Adrenal gland (tissue), 12 donors: Measurements from ENCODE around the gene CACNA1A. TPM values are rescaled to one million over a fixed set of nuclear protein-coding genes. Genes with fewer than 3 reads are reported as not detected.

Experiments
- DNase-seq, 7 donors: peaks; one replicate each; pipeline ENCODE4 v3.0.0-alpha.2; 2019 to 2020
- H3K27ac ChIP-seq, 5 donors: fragments of 200-600 bp; sonication (generic) in 4 of 5; 1 replicate in 3 of 5; 2 replicates in 2 of 5; pipeline versions ENCODE4 v1.5.1 to v1.8.0; 2016 to 2020; ENCODE audit warnings: mild to moderate bottlenecking in 1 of 5
- H3K27me3 ChIP-seq: fragments of 200-600 bp; 2 replicates; pipeline ENCODE4 v1.8.0; 2021
- H3K36me3 ChIP-seq, 2 donors: fragments of 200-600 bp; replicated peaks in 1 of 2; 1 replicate in 1 of 2; 2 replicates in 1 of 2; pipeline versions ENCODE4 v1.5.1 to v1.8.0; 2018 to 2022
- H3K4me1 ChIP-seq, 2 donors: fragments of 200-600 bp; replicated peaks in 1 of 2; 1 replicate in 1 of 2; 2 replicates in 1 of 2; pipeline versions ENCODE4 v1.5.1 to v1.8.0; 2018 to 2021
- H3K4me3 ChIP-seq, 4 donors: fragments of 200-600 bp; sonication (generic) in 3 of 4; one replicate each; pipeline ENCODE4 v1.5.1; 2016 to 2018
- H3K9me3 ChIP-seq, 3 donors: fragments of 200-600 bp; sonication (generic) in 1 of 3; replicated peaks in 1 of 3; 1 replicate in 2 of 3; 2 replicates in 1 of 3; pipeline versions ENCODE4 v1.5.1 to v1.8.0; 2016 to 2021
- POLR2A ChIP-seq, 2 donors: fragments of 450-650 bp; IDR thresholded peaks; one replicate each; pipeline ENCODE4 v1.6.1; 2017; ENCODE audit warnings: antibody characterized with exemption in 2 of 2, mild to moderate bottlenecking in 2 of 2, moderate library complexity in 1 of 2
- WGBS, 4 donors: extraction: QIAGEN DNeasy Blood & Tissue Kit in 2 of 4; methylation state at CpG; one replicate each; pipeline versions ENCODE4 v1.1.5 to v1.1.7; 2013 to 2017; 5-methylcytosine and 5-hydroxymethylcytosine counted together
- intact Hi-C, 2 donors: fragments of 100-400 bp; cut with DNase I; formaldehyde crosslinking; loops; one replicate each; pipeline versions ENCODE4 v1.14.1 to v1.15.0; 2022 to 2023
- polyA plus RNA-seq, 3 donors: library from polyadenylated mRNA; stranded (reverse); fragments of 200-250 nt in 2 of 3; fragments of 350-450 nt in 1 of 3; fragmentation: Illumina TruSeq in 1 of 3; extraction: RNeasy Lipid Tissue Mini Kit (QIAGEN cat#74804) in 1 of 3; gene quantifications; one replicate each; pipeline ENCODE4 v1.2.3, GENCODE V29; 2013 to 2014
- total RNA-seq, 9 donors: library from RNA; depleted of rRNA in 4 of 9; stranded (reverse); fragments of >200 nt in 4 of 9; fragments of 120-200 nt in 1 of 9; fragmentation: NEBNext Ultra II Directional in 1 of 9; extraction: Animal tissue kit (Norgen Biotek cat#: 25700) in 1 of 9; gene quantifications; one replicate each; pipeline versions ENCODE4 v1.1.0 to v1.2.4, GENCODE V29; 2013 to 2023
- TF ChIP-seq, protein P1 (sequence below), 6 experiments: fragments of 450-650 bp in 4 of 6; fragments of 200-600 bp in 2 of 6; sonication (generic) in 1 of 6; IDR thresholded peaks; 1 replicate in 5 of 6; 2 replicates in 1 of 6; pipeline versions ENCODE4 v1.5.1 to v1.8.0; 2016 to 2021; ENCODE audit warnings: antibody characterized with exemption in 6 of 6, mild to moderate bottlenecking in 2 of 6, moderate library complexity in 1 of 6
- donor health status: healthy with polysubstance abuse.
- donor health status: Bipolar disorder and iron deficiency.
- donor health status: DM: yes; HTN: yes; CAD: no.
- donor health status: DM: no; HTN: no; CAD: no.
- donor health status: DM: no; HTN: no; CAD: no.
- donor health status: DM: yes; HTN: yes; CAD: no.

CACNA1A gene
- total and polyA plus RNA-seq, 12 donors = 0.28 to 35.4 (median 2.8) TPM; not detected in 1

DNA sequence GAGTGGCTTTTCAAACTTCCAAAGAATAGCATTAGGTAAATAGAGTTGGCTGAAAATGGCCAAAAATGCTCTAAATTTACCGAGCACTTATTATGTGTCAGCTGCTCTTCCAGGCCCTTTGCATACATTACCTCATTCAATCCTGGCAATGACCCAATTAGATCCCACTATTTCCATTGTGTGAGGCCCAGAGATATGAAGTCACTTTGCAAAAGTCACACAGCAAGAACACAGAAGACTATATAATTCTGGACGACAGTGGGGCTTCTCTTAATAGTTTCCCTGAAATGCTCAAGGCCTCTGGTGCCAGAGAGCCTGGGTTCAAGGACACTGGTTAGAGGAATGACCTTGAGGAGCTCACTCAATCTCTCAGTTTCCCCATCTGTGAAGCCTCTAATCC lies 209.3 kb downstream of the CACNA1A start:
- H3K27me3 ChIP-seq = peaks cover 14% of the 10 kb centered on the region
- 69 to 81% (median 77%) methylated on average over 2 of the region's 2 CpGs for WGBS, 4 donors
- H3K36me3 ChIP-seq = no peaks in the 10 kb centered on the region
- no peak for TF ChIP-seq POLR2A (IDR thresholded peaks at IDR 0.05)
- TF ChIP-seq, protein P1, sequence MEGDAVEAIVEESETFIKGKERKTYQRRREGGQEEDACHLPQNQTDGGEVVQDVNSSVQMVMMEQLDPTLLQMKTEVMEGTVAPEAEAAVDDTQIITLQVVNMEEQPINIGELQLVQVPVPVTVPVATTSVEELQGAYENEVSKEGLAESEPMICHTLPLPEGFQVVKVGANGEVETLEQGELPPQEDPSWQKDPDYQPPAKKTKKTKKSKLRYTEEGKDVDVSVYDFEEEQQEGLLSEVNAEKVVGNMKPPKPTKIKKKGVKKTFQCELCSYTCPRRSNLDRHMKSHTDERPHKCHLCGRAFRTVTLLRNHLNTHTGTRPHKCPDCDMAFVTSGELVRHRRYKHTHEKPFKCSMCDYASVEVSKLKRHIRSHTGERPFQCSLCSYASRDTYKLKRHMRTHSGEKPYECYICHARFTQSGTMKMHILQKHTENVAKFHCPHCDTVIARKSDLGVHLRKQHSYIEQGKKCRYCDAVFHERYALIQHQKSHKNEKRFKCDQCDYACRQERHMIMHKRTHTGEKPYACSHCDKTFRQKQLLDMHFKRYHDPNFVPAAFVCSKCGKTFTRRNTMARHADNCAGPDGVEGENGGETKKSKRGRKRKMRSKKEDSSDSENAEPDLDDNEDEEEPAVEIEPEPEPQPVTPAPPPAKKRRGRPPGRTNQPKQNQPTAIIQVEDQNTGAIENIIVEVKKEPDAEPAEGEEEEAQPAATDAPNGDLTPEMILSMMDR (IDR thresholded peaks at IDR 0.05) = no peak
- intact Hi-C loops = no loop called here
- no peaks in the 10 kb centered on the region for H3K4me1 ChIP-seq
- H3K9me3 ChIP-seq = no peaks in the 10 kb centered on the region
- no peak overlapping the region for H3K4me3 ChIP-seq
- no peak overlapping the region for H3K27ac ChIP-seq
- no peak for DNase-seq

DNA sequence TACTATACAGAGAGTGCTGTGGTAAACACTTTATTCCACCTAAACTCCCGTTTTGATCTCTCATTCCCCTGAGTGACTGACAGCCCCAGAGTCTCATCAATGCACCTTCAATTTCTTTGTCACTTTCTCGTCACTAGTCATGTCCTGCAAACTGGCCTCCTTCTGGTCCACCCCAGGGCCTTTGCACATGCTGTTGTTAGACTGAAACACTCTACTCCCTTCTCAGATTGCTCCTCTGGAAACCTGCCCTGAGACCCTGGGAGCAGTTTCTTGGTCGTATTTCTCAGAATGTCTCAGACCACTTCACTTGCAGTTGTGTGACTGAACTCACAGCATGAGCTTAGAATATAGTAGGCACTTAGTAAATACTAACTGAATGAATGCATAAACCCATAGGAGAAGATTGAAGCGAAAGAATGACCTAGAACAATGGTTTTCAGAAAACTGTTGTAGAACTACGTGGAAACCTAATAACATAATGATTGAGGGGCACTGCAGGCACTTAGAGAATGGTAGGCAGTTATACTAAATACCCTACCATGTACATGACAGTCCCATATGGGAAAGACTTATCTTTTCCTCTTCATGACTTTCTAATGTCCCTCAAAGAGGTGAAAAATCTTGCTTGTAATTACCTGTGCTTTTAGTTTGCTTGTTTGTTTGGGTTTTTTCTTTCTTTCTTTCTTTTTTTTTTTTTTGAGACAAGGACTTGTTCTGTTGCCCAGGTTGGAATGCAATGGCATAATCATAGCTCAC lies 211.3 kb downstream of the CACNA1A start:
- no peak overlapping the region for H3K27ac ChIP-seq
- DNase-seq = no peak
- WGBS, 4 donors = 59 to 74% (median 66%) methylated on average over 5 of the region's 5 CpGs
- intact Hi-C loops = no loop called here
- peaks cover 14% of the 10 kb centered on the region for H3K27me3 ChIP-seq
- H3K9me3 ChIP-seq = no peaks in the 10 kb centered on the region
- no peak for TF ChIP-seq POLR2A (IDR thresholded peaks at IDR 0.05)
- TF ChIP-seq, protein P1 (IDR thresholded peaks at IDR 0.05) = no peak
- no peaks in the 10 kb centered on the region for H3K36me3 ChIP-seq
- H3K4me3 ChIP-seq = no peak overlapping the region
- no peaks in the 10 kb centered on the region for H3K4me1 ChIP-seq

DNA sequence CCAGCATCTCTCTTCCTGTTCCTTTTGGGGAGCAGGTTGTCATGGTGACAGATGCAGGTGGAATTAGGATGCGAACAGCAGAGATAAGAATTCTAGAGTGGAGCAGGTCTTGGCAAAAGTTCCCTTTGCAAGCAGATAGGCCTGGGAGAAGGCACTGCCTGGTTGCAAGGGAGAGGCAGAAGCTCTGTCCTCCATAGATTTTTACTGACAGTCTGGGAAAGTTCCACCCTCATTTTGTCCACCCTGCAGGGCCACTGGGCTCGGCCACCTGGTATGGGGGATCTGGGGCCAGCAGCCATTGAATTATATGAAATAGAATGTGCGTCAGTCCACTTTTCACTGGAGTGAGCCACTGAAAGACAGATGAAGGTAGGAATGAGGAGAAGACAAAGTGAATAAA lies 214.4 kb downstream of the CACNA1A start:
- Histone ChIP-seq H3K36me3 (no peaks in the 10 kb centered on the region), H3K9me3 (no peaks in the 10 kb centered on the region), H3K4me3 (no peak overlapping the region), H3K27ac (no peak overlapping the region), H3K4me1 (no peaks in the 10 kb centered on the region), H3K27me3 (no peaks in the 10 kb centered on the region)
- WGBS, 4 donors = 73 to 77% (median 77%) methylated on average over 3 of the region's 3 CpGs
- intact Hi-C loops = no loop called here
- TF ChIP-seq, protein P1 (IDR thresholded peaks at IDR 0.05) = no peak
- TF ChIP-seq POLR2A (IDR thresholded peaks at IDR 0.05) = no peak
- DNase-seq = no peak

DNA sequence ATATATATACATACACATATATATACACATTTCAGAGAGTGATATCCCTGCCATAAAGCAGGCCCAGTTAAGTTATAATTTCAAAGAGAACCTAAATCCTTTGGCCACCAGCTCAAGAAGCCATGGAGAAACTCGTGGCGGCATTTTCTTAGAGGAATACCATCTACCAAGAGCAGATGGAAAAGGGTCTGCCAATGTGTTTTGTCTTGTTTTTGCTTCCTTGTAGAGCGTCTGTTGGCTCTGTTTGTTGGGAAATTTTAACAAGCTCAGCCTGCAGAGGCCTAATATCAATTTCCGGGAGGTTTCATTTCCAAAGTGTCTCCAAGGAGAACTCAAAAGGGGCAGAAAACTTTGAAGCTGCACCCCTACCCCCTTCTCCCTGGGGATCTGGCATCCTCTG lies 215.5 kb downstream of the CACNA1A start:
- 72 to 86% (median 79%) methylated on average over 4 of the region's 4 CpGs for WGBS, 4 donors
- H3K4me1 ChIP-seq = no peaks in the 10 kb centered on the region
- no peaks in the 10 kb centered on the region for H3K9me3 ChIP-seq
- TF ChIP-seq, protein P1 (IDR thresholded peaks at IDR 0.05) = no peak
- TF ChIP-seq POLR2A (IDR thresholded peaks at IDR 0.05) = no peak
- H3K36me3 ChIP-seq = no peaks in the 10 kb centered on the region
- no peak overlapping the region for H3K27ac ChIP-seq
- DNase-seq = no peak
- H3K27me3 ChIP-seq = no peaks in the 10 kb centered on the region
- intact Hi-C loops = no loop called here
- no peak overlapping the region for H3K4me3 ChIP-seq
